Lung microvascular endothelial cell (primary cell): Measurements from ENCODE around the gene GNAT2. TPM values are rescaled to one million over a fixed set of nuclear protein-coding genes. Genes with fewer than 3 reads are reported as not detected.

ENCODE experiments used
- DNase-seq, 2 donors: peaks; one replicate each; pipeline versions ENCODE4 v3.0.0 to v3.0.0-alpha.2; 2010; ENCODE audit warnings: low read depth in 2 of 2
- total RNA-seq: library from RNA; depleted of rRNA; stranded (reverse); fragments of >200 nt; gene quantifications from 2 replicates; pipeline ENCODE4 v1.2.1, GENCODE V29; 2014

Gene GNAT2
- total RNA-seq, 1 donor from 2014 or later, result under 0.01 TPM

DNA sequence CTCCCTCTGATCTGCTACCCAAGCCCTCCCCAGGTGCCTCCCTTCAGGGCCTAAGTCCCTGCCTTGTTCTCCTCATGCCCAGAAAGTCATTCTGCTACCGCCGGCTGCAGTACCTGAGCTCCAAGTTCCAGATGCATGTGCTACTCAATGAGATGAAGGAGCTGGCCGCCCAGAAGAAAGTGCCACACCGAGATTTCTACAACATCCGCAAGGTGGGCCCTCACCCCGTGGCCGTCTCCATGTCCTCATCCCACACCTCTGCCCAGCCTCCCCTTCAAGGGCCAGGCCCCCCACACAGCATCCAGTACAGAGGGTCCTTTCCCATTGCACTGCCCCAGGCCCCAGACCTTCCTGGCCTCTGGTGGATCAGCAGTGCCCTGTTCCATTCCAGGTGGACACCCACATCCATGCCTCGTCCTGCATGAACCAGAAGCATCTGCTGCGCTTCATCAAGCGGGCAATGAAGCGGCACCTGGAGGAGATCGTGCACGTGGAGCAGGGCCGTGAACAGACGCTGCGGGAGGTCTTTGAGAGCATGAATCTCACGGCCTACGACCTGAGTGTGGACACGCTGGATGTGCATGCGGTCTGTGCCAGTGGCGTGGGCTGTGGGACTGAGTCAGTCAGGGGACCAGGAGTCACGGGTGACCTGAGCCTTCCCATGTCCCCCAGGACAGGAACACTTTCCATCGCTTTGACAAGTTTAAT is 8.4 kb upstream of the GNAT2 start:
- no peak for DNase-seq

DNA sequence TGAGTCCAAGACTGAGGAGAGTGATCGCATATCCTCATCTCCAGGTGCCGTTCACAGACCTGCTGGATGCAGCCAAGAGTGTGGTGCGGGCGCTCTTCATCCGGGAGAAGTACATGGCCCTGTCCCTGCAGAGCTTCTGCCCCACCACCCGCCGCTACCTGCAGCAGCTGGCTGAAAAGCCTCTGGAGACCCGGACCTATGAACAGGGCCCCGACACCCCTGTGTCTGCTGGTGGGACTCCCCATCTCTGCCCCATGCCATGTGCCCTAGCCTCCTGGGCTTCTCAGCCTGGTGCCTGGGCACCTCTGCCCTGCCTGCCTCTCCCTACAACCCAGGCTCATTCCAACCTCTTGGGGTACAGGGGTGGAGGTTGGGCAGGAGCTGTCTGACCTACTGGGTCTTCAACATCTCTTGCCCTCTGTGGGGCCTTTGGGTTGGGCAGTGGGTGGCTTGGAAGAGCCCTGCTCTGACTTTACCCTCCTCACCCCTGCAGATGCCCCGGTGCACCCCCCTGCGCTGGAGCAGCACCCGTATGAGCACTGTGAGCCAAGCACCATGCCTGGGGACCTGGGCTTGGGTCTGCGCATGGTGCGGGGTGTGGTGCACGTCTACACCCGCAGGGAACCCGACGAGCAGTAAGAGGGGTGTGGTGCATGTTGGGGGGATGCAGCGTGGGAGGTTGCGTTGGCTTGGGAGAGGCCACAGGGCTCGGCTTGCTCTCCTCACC is 7.4 kb upstream of the GNAT2 start:
- DNase-seq, result no peak

DNA sequence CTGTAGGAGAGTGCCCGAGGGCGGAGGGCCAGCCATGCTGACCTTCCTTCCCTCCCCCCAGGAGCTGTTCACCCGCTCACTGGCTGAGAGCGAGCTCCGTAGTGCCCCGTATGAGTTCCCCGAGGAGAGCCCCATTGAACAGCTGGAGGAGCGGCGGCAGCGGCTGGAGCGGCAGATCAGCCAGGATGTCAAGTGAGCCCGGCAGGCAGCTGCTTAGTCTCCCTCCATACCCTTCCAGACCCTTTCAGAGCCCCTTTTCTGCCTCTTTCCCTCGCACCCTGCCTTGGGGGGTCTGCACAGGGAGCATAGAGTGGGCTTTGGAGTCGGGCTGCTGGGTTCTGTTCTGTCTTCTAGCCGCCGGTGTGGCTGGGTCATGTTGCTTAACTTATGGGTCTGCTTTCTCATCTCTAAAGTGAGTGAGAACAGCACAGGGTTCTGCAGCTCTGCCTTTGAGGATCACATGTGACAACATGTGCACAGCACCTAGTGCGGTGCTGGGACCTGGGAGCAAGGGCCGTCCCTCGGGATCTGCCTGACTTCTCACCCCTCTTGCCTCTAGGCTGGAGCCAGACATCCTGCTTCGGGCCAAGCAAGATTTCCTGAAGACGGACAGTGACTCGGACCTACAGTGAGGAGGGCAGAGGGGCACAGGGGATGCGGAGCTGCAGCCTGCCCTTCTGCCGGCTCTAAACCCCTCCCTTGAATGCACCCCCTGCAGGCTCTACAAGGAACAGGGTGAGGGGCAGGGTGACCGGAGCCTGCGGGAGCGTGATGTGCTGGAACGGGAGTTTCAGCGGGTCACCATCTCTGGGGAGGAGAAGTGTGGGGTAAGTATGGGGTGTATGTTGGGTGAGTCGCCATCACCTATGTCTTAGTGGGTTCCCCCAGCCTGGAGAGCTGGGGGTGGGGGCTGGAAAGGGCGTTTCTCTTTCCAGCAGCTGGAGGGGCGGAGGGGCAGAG is 6.5 kb upstream of the GNAT2 start:
- no peak for DNase-seq

DNA sequence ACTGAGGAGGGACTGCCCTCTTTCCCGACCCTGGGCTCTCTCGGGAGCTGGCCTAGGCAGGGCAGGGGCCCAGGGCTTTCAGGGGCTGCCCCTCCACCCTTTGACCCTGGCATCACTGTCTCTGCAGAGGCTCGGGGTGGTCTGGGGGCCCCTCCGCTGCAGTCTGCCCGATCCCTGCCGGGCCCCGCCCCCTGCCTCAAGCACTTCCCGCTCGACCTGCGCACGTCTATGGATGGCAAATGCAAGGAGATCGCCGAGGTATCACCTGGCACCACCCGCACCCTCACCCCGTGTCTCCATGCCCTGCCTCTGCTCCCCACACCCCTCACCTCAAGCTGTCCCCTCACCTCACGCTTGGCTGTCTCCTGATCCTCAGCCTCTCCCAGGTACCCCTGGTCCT is 5.8 kb upstream of the GNAT2 start:
- DNase-seq, result no peak

DNA sequence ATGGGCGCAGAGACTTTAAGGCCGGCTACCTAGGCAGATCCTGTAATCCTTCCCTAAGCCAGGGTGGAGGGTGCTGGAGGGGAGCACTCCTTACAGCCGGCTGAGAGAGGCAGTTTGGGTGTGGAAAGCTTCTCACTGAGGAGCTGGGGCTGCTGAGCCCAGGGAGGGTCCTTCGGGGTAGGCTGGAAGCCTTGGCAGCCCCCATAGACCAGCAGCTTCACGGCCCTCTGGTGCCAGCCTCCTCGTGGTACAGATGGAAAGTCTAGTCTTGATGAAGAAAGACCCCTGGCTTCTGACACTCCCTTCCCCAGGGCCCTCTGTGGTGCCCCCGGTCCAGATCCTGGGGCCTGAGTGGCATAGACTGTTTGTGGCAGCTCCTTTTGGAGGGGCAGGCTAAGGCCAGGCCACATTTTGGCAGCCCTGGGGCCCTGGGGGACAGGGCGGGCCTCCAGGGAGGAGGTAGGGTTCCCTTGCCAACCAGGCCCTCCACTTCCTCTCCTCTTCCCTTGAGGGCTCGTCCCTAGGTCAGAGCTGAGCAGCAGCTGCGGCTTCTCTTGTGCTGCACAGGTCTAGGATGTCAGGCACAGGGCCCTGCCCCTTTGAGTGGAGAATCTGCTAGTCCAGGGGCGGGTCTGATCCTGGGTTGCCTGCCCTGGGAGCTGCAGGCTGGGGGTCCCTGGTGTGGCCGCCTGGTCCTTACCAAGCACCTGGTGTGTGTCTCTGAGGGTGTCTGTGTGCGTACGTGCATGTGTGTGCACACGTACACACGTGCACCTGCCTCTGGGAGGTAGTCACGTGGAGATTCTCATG is 5.0 kb upstream of the GNAT2 start:
- DNase-seq, result no peak

DNA sequence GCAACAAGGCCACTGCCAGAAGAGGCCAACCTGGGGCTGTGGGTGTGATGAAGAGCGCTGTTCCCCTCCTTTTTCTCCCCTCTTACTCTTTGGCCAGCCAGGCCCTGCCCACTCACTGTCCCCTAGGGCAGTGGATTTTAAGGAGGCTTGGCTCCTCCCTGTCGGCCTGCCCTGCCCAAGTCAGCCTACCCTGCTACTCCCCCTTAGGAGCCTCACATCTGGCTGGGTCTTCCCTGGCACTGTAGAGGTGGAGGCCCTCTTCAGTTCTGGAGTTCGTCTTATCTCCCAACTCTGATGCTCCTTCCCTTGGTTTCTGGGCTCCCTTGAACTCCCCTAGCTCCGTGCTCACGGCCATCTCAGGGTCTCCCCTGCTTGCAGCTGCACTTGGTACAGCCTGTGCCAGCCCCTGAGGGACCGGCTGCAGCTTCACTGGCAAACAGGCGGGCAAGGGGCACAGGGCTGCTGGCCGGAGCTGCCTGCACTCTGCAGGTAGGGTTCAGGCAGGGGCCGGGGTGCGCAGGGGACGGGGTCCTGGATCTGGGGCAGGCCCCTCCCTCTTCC is 4.3 kb upstream of the GNAT2 start:
- no peak for DNase-seq

DNA sequence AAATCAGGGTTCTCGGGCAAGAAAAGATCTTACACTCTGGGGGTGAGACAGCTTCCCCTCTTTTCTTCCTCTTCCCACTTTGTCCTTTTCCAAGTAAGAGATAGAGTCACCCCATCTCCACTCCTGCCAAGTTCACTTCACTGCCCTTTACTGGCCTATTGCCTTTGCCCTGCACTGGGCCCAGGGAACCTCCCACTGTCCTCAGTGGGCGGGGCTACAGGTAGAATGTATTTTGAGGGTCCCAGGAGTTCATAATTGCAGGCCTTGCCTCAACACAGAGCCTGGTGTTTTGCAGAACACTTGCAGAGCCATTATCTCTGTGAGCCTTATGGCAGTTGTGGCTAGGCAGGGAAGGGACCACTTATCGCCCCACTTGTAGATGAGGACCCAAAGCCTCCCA is 3.5 kb upstream of the GNAT2 start:
- DNase-seq, result no peak

DNA sequence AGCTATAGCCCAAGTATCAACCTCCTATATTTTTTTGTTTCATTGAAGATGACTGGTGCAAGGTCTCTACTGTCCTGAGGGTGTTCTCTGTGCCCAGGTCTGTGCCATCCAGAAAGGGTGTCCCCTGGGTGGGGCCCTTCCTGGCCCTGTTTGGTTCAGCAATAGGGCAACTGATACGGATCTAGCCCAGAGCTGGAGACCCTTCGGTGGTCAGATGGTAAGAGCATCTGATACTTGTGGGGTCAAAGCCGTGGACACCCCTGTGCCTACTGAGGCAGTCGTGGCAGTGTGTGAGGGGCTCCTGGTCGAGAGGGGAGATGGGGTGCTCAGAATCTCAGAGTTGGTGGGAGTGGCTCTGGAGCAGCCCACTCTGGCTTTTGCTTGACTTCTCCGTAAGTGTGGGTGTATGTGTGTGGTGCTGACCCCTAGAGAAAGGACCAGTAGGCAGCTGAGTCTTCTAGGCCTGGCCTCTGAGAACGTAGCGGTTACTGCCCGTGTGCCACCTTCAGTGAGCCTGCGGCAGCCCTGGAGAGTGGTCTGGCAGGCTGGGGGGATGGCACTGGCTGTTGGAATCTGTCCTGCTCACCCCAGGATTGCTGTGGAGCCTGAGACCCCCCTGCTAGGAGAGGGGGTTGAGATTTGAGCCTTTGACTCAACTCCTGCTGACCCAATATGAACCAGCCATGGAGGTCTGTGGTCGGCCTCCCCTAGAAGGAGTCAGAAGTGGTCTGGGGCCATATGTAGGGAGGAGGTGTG is 2.9 kb upstream of the GNAT2 start:
- no peak for DNase-seq

DNA sequence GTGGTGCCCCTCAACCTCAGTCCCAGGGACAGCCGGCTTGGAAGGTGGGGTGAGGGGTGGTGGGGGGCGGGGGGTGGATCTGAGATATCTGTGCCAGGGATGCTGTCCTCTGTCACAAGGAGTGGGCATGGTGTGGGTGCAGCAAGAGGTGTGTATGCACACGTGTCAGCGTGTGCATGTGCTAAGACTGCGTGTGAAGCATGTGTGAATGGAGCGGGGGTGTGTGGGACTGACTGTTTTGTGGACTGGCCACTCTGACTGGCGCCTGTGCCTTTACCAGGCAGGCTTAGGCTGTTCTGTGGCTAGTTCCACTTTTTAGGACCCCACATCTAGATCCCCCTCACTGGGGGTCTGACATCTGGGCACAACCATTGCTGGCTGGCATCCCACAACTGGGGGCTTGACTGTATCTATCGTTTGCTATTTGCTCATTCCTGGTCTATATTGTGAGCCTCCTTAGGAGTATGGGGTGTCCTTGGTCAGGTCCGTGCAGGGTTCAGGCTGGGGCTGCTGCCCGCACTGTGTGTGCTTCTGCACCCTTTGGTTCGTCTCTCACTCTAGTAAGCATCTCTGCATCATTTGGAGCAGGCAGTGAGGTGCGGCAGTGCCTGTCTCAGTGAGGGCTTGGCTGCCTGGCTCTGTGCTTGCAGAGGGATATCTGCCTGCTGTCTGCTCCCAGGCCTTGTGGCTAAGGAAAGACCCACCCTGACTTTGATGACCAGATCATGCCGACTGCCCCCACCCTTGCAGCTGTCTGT is 2.1 kb upstream of the GNAT2 start:
- DNase-seq, result peak; percentile 21 to 28

DNA sequence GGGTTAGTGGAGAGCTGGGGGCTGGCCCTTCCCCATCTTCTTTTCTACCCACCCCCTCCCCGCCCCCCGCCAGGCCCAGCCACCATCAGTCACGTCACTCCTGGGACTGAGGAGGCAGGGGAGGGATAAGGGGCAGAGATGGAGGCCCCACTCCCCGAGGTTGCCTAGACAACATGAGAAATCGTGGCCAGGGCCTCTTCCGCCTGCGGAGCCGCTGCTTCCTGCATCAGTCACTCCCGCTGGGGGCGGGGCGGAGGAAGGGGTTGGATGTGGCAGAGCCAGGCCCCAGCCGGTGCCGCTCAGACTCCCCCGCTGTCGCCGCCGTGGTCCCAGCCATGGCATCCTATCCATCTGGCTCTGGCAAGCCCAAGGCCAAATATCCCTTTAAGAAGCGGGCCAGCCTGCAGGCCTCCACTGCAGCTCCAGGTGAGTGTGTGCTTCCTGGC is 1.4 kb upstream of the GNAT2 start:
- DNase-seq, result peak; percentile 97

DNA sequence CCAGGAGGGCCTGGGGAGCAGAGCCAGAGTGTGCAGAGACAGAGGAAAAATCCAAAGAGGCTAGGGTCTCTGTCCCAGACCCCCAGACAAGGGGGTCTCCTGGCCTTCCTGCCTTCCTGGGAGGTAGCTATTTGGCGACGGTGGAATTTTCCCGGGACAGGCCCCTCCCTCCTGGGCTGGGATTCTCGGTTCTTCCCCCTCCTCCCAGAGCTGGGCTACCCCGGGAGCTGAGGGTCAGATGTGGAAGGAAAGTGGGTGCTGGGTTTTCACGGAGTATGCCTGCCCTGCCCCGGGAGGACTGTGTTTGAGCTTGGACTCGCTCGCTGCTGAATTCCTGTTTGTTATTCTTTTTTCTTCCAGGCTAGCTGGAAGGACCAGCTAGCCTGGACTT is 980 bp upstream of the GNAT2 start:
- peak; percentile 48 to 58 for DNase-seq

DNA sequence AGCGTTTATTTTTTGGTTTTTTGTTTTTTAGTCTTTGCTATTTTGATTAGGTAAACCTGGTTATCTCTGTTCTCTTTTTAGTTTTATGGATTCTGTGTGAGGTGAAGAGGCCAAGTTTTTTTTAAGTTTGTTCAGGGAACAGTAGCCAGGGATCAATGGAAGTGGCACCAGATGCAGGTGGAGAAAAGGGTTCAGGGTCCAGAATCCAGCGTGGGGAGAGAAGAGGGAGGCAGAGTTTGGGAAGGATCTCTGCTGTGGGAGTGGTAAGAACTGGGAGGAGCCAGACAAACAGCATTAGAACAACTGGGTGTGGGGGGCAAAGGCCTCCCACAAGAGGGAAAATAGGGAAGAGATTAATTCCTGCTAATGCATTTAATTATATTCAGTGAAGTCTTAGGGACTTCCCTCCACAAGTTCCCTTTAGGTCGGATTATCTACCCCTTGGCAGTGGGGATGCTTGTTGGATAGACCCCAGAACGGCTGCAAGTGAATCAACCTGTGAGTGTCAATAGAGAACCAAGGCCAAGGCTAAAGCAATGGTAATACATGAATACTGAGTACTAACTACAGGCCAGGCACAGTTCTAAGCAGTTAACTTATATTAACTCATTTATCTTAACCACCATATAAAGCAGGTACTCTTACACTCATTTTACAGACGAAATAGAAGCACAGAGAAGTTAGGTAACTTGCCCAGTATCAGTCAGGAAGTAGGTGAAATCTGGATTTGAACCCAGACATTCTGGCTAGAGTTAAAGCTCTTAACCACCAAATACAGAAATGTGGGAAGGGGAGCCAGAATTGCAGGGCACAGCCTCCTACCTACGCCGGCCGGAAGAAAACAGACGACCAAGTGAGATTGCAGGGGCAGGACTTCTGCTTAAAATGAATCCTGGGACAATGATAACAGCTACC is 498 bp downstream of the GNAT2 start:
- DNase-seq, result no peak

DNA sequence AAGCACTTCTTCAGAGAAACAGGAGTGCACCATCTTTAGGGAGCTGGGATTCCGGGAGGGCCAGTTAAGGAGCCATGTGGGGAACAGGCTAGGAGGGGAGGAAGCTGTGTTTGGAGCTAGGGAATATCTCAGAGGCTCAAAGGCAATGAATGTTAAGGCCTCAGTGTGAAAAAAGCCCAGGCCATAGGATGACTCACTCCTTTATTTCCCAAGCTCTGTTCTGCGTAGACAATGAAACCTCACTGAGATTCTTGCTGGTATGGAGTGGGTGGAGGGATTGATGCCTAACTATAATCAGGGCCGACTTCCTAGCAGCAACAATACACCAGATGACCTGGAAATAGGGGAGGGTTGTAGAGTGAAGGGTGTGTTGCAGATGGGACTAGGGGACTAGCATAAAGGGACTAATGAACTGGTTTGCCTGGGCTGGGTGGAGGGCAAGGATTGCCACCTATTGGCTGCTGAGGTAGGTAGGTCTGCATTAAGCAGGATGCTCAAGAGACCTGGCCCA is 2.1 kb downstream of the GNAT2 start:
- peak; percentile 86 to 93 for DNase-seq

DNA sequence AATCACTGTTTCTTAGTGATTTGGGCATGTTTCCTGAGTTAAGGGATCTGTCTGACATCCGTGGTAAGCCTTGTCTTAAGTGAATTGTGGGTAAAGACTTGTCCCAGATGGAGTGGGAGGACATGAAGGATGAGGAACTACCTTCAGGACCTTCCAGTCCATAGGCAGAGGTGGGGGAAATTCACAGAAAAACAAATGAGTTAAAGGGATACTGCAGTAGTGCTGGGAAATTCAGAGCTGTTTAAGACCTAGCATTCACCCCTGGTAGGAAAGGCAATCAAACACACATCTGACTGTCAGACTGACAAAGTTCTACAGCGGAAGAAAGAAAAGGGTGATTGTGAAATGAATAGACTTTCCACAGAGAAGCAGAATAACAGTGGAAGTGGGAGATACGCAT is 3.0 kb downstream of the GNAT2 start:
- DNase-seq, result peak; percentile 13 to 27

DNA sequence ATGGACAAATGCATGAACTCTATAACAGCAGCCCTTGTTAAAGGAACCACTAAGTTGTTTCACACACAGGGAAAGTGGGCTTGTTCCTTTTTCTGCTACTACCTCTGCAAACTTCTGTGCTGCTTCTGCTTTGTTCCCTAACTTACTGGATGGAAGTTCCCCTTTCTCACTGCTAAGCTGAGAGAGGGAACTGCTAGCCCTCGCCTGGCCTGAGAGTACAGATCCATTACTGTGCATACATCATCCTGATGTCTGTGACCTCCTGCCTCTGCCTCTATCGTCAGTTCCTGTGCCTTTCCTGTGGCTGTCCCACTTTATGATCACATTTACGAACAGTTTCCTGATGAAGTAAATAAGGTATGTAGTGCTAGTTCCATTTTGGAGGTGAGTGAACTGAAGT is 3.5 kb downstream of the GNAT2 start:
- peak; percentile 89 to 94 for DNase-seq

DNA sequence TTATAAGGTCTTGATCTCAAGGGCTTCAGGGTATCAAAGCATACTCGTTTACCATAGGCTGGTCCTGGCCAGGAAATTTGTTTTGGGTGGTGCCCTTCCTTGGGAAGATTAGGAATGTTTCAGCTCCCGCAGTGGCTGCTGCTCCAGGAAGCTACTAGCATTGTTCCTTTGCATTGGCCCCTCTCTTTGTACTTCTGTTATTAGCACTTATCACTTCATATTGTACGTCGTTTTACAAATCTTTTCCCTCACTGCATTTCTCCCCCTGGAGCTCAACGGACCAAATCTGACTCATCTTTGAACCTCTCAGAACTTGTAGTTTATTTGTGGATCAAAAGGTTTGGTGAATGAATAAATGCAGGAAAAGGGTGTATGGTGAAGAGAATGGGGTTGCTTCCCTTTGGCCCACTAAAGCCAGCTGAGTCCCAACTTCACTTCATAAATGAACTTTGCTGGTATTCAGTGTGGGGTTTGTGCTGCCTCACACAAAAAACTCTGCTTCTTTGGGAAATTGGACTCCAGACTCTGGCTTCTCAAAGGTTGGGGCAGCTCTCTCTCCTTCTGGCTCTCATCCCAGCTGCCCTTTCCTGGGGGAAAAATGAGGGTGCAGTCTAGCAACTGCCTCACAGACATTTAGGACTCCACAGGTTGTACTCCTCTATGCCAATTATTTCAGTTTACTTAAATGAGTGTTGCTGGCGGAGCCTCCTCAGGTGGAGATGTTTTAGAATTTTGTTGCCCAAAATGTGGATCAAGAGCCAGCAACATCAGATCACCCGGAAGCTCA is 5.9 kb downstream of the GNAT2 start:
- DNase-seq, result peak; percentile 33 to 43

DNA sequence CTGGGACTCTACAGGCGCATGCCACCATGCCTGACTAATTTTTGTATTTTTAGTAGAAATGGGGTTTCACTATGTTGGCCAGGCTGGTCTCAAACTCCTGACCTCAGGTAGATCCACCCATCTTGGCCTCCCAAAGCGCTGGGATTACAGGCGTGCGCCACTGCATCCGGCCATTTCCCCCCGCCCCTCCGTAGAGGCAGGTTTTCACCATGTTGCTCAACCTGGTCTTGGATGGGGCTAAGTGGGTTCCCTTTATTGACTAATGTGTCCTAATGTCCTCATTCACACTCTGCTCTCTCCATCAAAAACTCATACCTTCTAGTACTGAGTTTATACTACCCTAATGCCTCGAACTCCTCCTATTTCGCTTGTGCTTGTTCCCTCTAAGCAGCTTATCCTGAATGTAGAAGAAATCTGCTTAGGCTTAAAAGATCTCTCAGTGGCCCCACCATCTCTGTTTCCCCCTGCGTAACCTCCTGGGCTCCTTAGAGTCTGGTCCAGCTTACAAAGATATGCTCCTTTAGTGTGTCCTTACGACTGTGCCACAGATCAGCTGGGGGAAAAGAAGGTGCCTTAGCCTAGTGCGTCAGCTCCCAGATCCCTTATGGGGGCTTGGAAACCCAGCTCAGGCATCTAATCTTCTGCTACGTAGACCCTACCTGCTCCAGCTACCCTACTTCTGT is 8.0 kb downstream of the GNAT2 start:
- DNase-seq, result no peak
